ENCODE measurements around the gene MALT1.
"Not testable (repeated sequence)": the region's sequence is repeated elsewhere in the genome, so short reads cannot be mapped to it uniquely, and the experiment has no call there.

DNA sequence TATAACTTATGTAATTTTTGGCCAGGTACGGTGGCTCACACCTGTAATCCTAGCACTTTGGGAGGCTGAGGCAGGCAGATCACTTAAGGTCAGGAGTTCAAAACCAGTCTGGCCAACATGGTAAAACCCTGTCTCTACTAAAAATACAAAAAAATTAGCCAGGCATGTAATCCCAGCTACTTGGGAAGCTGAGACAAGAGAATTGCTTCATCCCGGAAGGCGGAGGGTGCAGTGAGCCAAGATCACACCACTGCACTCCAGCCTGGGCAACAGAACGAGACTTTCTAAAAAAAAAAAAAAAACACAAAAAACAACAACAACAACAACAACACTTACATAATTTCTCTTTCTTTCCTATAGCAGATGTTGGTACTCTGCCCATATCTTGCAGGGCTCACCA lies 105.3 kb downstream of the MALT1 start:
- TF ChIP-seq, protein P1, sequence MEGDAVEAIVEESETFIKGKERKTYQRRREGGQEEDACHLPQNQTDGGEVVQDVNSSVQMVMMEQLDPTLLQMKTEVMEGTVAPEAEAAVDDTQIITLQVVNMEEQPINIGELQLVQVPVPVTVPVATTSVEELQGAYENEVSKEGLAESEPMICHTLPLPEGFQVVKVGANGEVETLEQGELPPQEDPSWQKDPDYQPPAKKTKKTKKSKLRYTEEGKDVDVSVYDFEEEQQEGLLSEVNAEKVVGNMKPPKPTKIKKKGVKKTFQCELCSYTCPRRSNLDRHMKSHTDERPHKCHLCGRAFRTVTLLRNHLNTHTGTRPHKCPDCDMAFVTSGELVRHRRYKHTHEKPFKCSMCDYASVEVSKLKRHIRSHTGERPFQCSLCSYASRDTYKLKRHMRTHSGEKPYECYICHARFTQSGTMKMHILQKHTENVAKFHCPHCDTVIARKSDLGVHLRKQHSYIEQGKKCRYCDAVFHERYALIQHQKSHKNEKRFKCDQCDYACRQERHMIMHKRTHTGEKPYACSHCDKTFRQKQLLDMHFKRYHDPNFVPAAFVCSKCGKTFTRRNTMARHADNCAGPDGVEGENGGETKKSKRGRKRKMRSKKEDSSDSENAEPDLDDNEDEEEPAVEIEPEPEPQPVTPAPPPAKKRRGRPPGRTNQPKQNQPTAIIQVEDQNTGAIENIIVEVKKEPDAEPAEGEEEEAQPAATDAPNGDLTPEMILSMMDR (IDR thresholded peaks at IDR 0.05), result not testable (repeated sequence)
- TF ChIP-seq ZFX (IDR thresholded peaks at IDR 0.05; ENCODE audit: borderline replicate concordance), result not testable (repeated sequence)
